ENCODE results near the gene KCNIP4. TPM values are rescaled to one million over a fixed set of nuclear protein-coding genes. Genes with fewer than 3 reads are reported as not detected.

KCNIP4 gene
- total and polyA plus RNA-seq, 2 donors (not counting 3 experiments of a cell fraction or from before 2014, with no cell fraction given), result not detected

GRCh38 chr4:21552455-21552854, 396.1 kb downstream of the KCNIP4 start:
- H3K4me1 ChIP-seq (ENCODE audit: control insufficient read depth, extremely low read depth, insufficient read depth, low read length), result no peaks in the 10 kb centered on the region
- no peak overlapping the region for H3K4me3 ChIP-seq (replicated peaks in 1 of 3; ENCODE audit: insufficient read depth in 1 of 3, low read depth in 1 of 3, low read length in 3 of 3)
- DNase-seq (ENCODE audit: low read depth, low spot score) (peak; percentile 50), FAIRE-seq (no peak)
- no peak overlapping the region for H3K27ac ChIP-seq (ENCODE audit: insufficient read depth, low read depth, low read length)
- CTCF ChIA-PET, result no interaction called here
- no peaks in the 10 kb centered on the region for H4K20me1 ChIP-seq (replicated peaks; ENCODE audit: control insufficient read depth, extremely low read depth, insufficient read depth, low read length)
- intact Hi-C loops (cut with micrococcal nuclease) (no loop called here), dilution Hi-C loops (cut with MboI; ENCODE audit: extremely low pct_ligation_motif_present, low sequenced_read_pairs) (no loop called here)
- TF ChIP-seq FOS (IDR thresholded peaks at IDR 0.05; ENCODE audit: borderline replicate concordance, insufficient read depth, low read length) (no peak), MYC (IDR thresholded peaks at IDR 0.05; ENCODE audit: low read depth, low read length) (no peak), JUN (IDR thresholded peaks at IDR 0.05; ENCODE audit: borderline replicate concordance, insufficient read depth, insufficient read length, low read depth) (no peak), EZH2 (IDR thresholded peaks at IDR 0.05; ENCODE audit: borderline replicate concordance, low read depth, low read length, severe bottlenecking) (no peak), CTCF (IDR thresholded peaks at IDR 0.05; ENCODE audit: extremely low read depth in 1 of 2, insufficient read depth in 1 of 2, low read depth in 1 of 2, low read length in 2 of 2) (no peak), GATA2 (IDR thresholded peaks at IDR 0.05; ENCODE audit: insufficient read depth, insufficient read length, low read depth, low read length) (no peak), MAX (IDR thresholded peaks at IDR 0.05; ENCODE audit: insufficient read depth, insufficient read length) (no peak), POLR2A (IDR thresholded peaks at IDR 0.05; ENCODE audit: low read depth, low read length) (no peak), POLR2AphosphoS5 (IDR thresholded peaks at IDR 0.05; ENCODE audit: insufficient read depth, low read depth, low read length) (no peak)
- no peak overlapping the region for H3K4me2 ChIP-seq (ENCODE audit: insufficient read depth, low read length)
- H3K9ac ChIP-seq (replicated peaks; ENCODE audit: extremely low read depth, insufficient read depth, low read length), result no peak overlapping the region
- BruUV-seq (replicated peaks), result no TSS peak
- H3K36me3 ChIP-seq (ENCODE audit: control insufficient read depth in 2 of 2, extremely low read depth in 1 of 2, insufficient read depth in 2 of 2, low read length in 2 of 2), result no peaks in the 10 kb centered on the region
- no peaks in the 10 kb centered on the region for H3K9me1 ChIP-seq (replicated peaks; ENCODE audit: control insufficient read depth, extremely low read depth, insufficient read depth, low read length)
- H2AFZ ChIP-seq (ENCODE audit: low read depth, low read length), result no peak overlapping the region
- POLR2A ChIA-PET, result no interaction called here
- no peaks in the 10 kb centered on the region for H3K79me2 ChIP-seq (ENCODE audit: control insufficient read depth, insufficient read depth, low read length)
- H3K27me3 ChIP-seq (ENCODE audit: control insufficient read depth in 2 of 2, insufficient read depth in 2 of 2, low read length in 2 of 2), result peaks cover 0 to 4% of the 10 kb centered on the region in 2 experiments
- H3K9me3 ChIP-seq (replicated peaks; ENCODE audit: control insufficient read depth, insufficient read depth, low read length), result no peaks in the 10 kb centered on the region

All from endothelial cell of umbilical vein (primary cell).